IMR-90 (cell line): ENCODE measurements around the gene PLXNA3. TPM values are rescaled to one million over a fixed set of nuclear protein-coding genes. Genes with fewer than 3 reads are reported as not detected.

ENCODE experiments used
- ATAC-seq: fragments of 200-7000 bp; cut with Tn5 transposase; 2 replicates; pipeline ENCODE4 v1.9.1; 2020; ENCODE audit warnings: low read depth, mild to moderate bottlenecking, moderate library complexity
- BruUV-seq: library from RNA; stranded (reverse); fragments of 400-500 nt; replicated peaks from 2 replicates; lab custom pipeline; 2021; lab: Mats Ljungman, UMichigan
- CTCF ChIA-PET: fragments of 300-600 bp; formaldehyde crosslinking; extraction: SDS; loops from one replicate; lab custom pipeline; 2021; ENCODE audit warnings: antibody characterized with exemption; lab: Yijun Ruan, JAX
- POLR2A ChIA-PET: fragments of 300-600 bp; sonication (Branson Sonifier 250); formaldehyde crosslinking; loops from one replicate; lab custom pipeline; 2022; ENCODE audit warnings: antibody characterized with exemption; ENCODE audit not compliant: unreplicated experiment; lab: Charles Lee
- DNase-seq: peaks from one replicate; pipeline ENCODE4 v3.0.0; 2013
- H2AFZ ChIP-seq: replicated peaks from 2 replicates; pipeline ENCODE3; 2013; ENCODE audit warnings: low read length, mild to moderate bottlenecking; ENCODE audit not compliant: poor library complexity
- H2AK5ac ChIP-seq: 2 replicates; pipeline ENCODE4 v1.6.1; 2013; ENCODE audit warnings: low read depth, low read length, inconsistent platforms
- H2AK9ac ChIP-seq: replicated peaks from 2 replicates; pipeline ENCODE3; 2013; ENCODE audit warnings: mild to moderate bottlenecking, low read depth, low read length, moderate library complexity; ENCODE audit not compliant: poor library complexity
- H2BK120ac ChIP-seq: 2 replicates; pipeline ENCODE4 v1.6.1; 2013; ENCODE audit warnings: low read depth, low read length, inconsistent platforms
- H2BK15ac ChIP-seq: 3 replicates; pipeline ENCODE4 v1.6.1; 2013; ENCODE audit warnings: low read depth, low read length, inconsistent platforms
- H2BK20ac ChIP-seq: 2 replicates; pipeline ENCODE4 v1.6.1; 2013; ENCODE audit warnings: low read depth, mild to moderate bottlenecking, inconsistent platforms, low read length, moderate library complexity
- H2BK5ac ChIP-seq: 2 replicates; pipeline ENCODE4 v1.6.1; 2013; ENCODE audit warnings: mild to moderate bottlenecking, low read depth, low read length, inconsistent platforms; ENCODE audit not compliant: poor library complexity, severe bottlenecking
- H3K14ac ChIP-seq: replicated peaks from 2 replicates; pipeline ENCODE4 v1.6.1; 2013; ENCODE audit warnings: low read depth, low read length, inconsistent platforms
- H3K18ac ChIP-seq: 2 replicates; pipeline ENCODE4 v1.6.1; 2013; ENCODE audit warnings: low read depth, low read length, control low read depth
- H3K23ac ChIP-seq: 2 replicates; pipeline ENCODE4 v1.6.1; 2013; ENCODE audit warnings: low read depth, low read length, inconsistent platforms
- H3K27ac ChIP-seq: 2 replicates; pipeline ENCODE4 v1.5.1; 2013; ENCODE audit warnings: mild to moderate bottlenecking, control low read depth, low read length; ENCODE audit not compliant: insufficient read depth
- H3K27me3 ChIP-seq: 2 replicates; pipeline ENCODE4 v1.6.1; 2013; ENCODE audit warnings: low read length; ENCODE audit not compliant: control insufficient read depth, insufficient read depth
- H3K36me3 ChIP-seq: 2 replicates; pipeline ENCODE4 v1.6.1; 2013; ENCODE audit warnings: low read length, mixed read lengths; ENCODE audit not compliant: control insufficient read depth, insufficient read depth
- H3K4ac ChIP-seq: 2 replicates; pipeline ENCODE4 v1.6.1; 2013; ENCODE audit warnings: low read depth, low read length, inconsistent platforms
- H3K4me1 ChIP-seq: 2 replicates; pipeline ENCODE4 v1.6.1; 2013; ENCODE audit warnings: low read length, mixed read lengths; ENCODE audit not compliant: control insufficient read depth, insufficient read depth
- H3K4me2 ChIP-seq: 2 replicates; pipeline ENCODE4 v1.6.1; 2013; ENCODE audit warnings: low read depth, mild to moderate bottlenecking, control low read depth, low read length, moderate library complexity
- H3K4me3 ChIP-seq: 2 replicates; pipeline ENCODE4 v1.5.1; 2013; ENCODE audit warnings: low read depth, mild to moderate bottlenecking, control low read depth, low read length, moderate library complexity; ENCODE audit not compliant: insufficient read depth
- H3K56ac ChIP-seq: 2 replicates; pipeline ENCODE4 v1.6.1; 2013; ENCODE audit warnings: low read length, inconsistent platforms; ENCODE audit not compliant: insufficient read depth; ENCODE audit errors: extremely low read depth
- H3K79me1 ChIP-seq, 2 experiments: 2 replicates each; pipeline ENCODE4 v1.6.1; 2013; ENCODE audit warnings: low read length in 2 of 2, inconsistent platforms in 1 of 2, low read depth in 1 of 2
- H3K9ac ChIP-seq: 2 replicates; pipeline ENCODE4 v1.6.1; 2013; ENCODE audit warnings: low read depth, low read length, control low read depth
- H3K9me1 ChIP-seq: 2 replicates; pipeline ENCODE4 v1.6.1; 2013; ENCODE audit warnings: low read length, inconsistent platforms; ENCODE audit not compliant: insufficient read depth
- H3K9me3 ChIP-seq: 2 replicates; pipeline ENCODE4 v1.6.1; 2013; ENCODE audit warnings: low read length; ENCODE audit not compliant: control insufficient read depth, insufficient read depth
- H4K20me1 ChIP-seq: 2 replicates; pipeline ENCODE4 v1.6.1; 2013; ENCODE audit warnings: low read length, inconsistent platforms; ENCODE audit not compliant: insufficient read depth
- H4K5ac ChIP-seq: 2 replicates; pipeline ENCODE4 v1.6.1; 2013; ENCODE audit warnings: mild to moderate bottlenecking, low read depth, low read length, control low read depth
- H4K8ac ChIP-seq, 2 experiments: 2 replicates each; pipeline ENCODE4 v1.6.1; 2013; ENCODE audit warnings: low read depth in 2 of 2, low read length in 2 of 2, control low read depth in 1 of 2, inconsistent platforms in 1 of 2
- H4K91ac ChIP-seq: 2 replicates; pipeline ENCODE4 v1.6.1; 2013; ENCODE audit warnings: low read depth, low read length, inconsistent platforms; ENCODE audit not compliant: insufficient read depth
- BHLHE40 ChIP-seq: fragments of 150-350 bp; IDR thresholded peaks from 2 replicates; pipeline ENCODE4 v1.6.1; 2016; ENCODE audit warnings: mild to moderate bottlenecking, low read depth, low read length
- CEBPB ChIP-seq: IDR thresholded peaks from 2 replicates; pipeline ENCODE4 v1.6.1; 2012; ENCODE audit warnings: low read depth, low read length, improper control_type of control experiment
- CHD1 ChIP-seq: IDR thresholded peaks from 2 replicates; pipeline ENCODE4 v1.6.1; 2012; ENCODE audit warnings: low read depth, low read length, improper control_type of control experiment
- CTCF ChIP-seq: conservative IDR thresholded peaks from 2 replicates; pipeline ENCODE4 v1.5.1; 2012; ENCODE audit warnings: mild to moderate bottlenecking, low read depth, low read length, improper control_type of control experiment
- FOS ChIP-seq: fragments of 150-350 bp; IDR thresholded peaks from 2 replicates; pipeline ENCODE4 v1.6.1; 2016; ENCODE audit warnings: low read depth, low read length
- MAFK ChIP-seq: IDR thresholded peaks from 2 replicates; pipeline ENCODE4 v1.6.1; 2012; ENCODE audit warnings: low read depth, low read length, improper control_type of control experiment
- MAZ ChIP-seq: IDR thresholded peaks from 2 replicates; pipeline ENCODE4 v1.6.1; 2012; ENCODE audit warnings: low read depth, mild to moderate bottlenecking, low read length, improper control_type of control experiment, moderate library complexity, borderline replicate concordance
- MXI1 ChIP-seq: IDR thresholded peaks from 2 replicates; pipeline ENCODE4 v1.6.1; 2012; ENCODE audit warnings: low read depth, mild to moderate bottlenecking, low read length, moderate library complexity, borderline replicate concordance
- NFE2L2 ChIP-seq: fragments of 150-350 bp; IDR thresholded peaks from 2 replicates; pipeline ENCODE4 v1.6.1; 2016; ENCODE audit warnings: low read depth, mild to moderate bottlenecking, low read length
- POLR2A ChIP-seq: IDR thresholded peaks from 2 replicates; pipeline ENCODE4 v1.6.1; 2012; ENCODE audit warnings: mild to moderate bottlenecking, low read depth, low read length
- RAD21 ChIP-seq: IDR thresholded peaks from 2 replicates; pipeline ENCODE4 v1.6.1; 2012; ENCODE audit warnings: low read length, improper control_type of control experiment
- RCOR1 ChIP-seq: IDR thresholded peaks from 2 replicates; pipeline ENCODE4 v1.6.1; 2012; ENCODE audit warnings: mild to moderate bottlenecking, low read length, improper control_type of control experiment; ENCODE audit not compliant: insufficient replicate concordance
- RFX5 ChIP-seq: IDR thresholded peaks from 2 replicates; pipeline ENCODE4 v1.8.0; 2012; ENCODE audit warnings: low read depth, mild to moderate bottlenecking, low read length, moderate library complexity
- SMC3 ChIP-seq: fragments of 150-350 bp; IDR thresholded peaks from 2 replicates; pipeline ENCODE4 v1.6.1; 2016; ENCODE audit warnings: low read depth, mild to moderate bottlenecking, antibody characterized with exemption, low read length, moderate library complexity
- WGBS, 2 experiments: methylation state at CpG; one replicate each; pipeline versions ENCODE4 v1.1.5 to v1.1.7; 2013; ENCODE audit warnings: missing lambda C conversion rate in 2 of 2; ENCODE audit not compliant: insufficient read length in 1 of 2; ENCODE audit errors: extremely low coverage in 2 of 2; 5-methylcytosine and 5-hydroxymethylcytosine counted together
- dilution Hi-C: fragments of 300-500 bp; cut with HindIII; formaldehyde crosslinking; loops from one replicate; pipeline ENCODE4 v1.14.3; 2018; ENCODE audit warnings: low sequenced_read_pairs; ENCODE audit not compliant: unreplicated experiment
- in situ Hi-C: fragments of 300-500 bp; cut with MboI; formaldehyde crosslinking; loops from 3 replicates; pipeline ENCODE4 v1.14.3; 2019; ENCODE audit warnings: low sequenced_read_pairs, inconsistent platforms, mixed read lengths
- intact Hi-C: fragments of 100-400 bp; cut with micrococcal nuclease; formaldehyde crosslinking; loops from 2 replicates; pipeline ENCODE4 v1.10.0; 2022
- polyA plus RNA-seq, 3 experiments: library from polyadenylated mRNA; depleted of rRNA; stranded (reverse); fragments of >200 nt; gene quantifications; 2 replicates each; pipeline ENCODE4 v1.2.3, GENCODE V29; 2012; ENCODE audit warnings: low replicate concordance in 1 of 3
- total RNA-seq: library from RNA; depleted of rRNA; stranded (reverse); fragments of >200 nt; gene quantifications from 2 replicates; pipeline ENCODE4 v1.2.3, GENCODE V29; 2012
- TF ChIP-seq, protein P1 (sequence below): fragments of 150-350 bp; IDR thresholded peaks from 2 replicates; pipeline ENCODE4 v1.6.1; 2016; ENCODE audit warnings: low read depth, mild to moderate bottlenecking, low read length, moderate library complexity, borderline replicate concordance
- TF ChIP-seq, protein P2 (sequence below): fragments of 150-350 bp; IDR thresholded peaks from 2 replicates; pipeline ENCODE4 v1.6.1; 2017; ENCODE audit warnings: mild to moderate bottlenecking, antibody characterized with exemption, low read length, low read depth

Gene PLXNA3
- total and polyA plus RNA-seq, 2 of the 4 experiments (the other 2 are of a cell fraction), result 4.3 to 111 TPM

DNA sequence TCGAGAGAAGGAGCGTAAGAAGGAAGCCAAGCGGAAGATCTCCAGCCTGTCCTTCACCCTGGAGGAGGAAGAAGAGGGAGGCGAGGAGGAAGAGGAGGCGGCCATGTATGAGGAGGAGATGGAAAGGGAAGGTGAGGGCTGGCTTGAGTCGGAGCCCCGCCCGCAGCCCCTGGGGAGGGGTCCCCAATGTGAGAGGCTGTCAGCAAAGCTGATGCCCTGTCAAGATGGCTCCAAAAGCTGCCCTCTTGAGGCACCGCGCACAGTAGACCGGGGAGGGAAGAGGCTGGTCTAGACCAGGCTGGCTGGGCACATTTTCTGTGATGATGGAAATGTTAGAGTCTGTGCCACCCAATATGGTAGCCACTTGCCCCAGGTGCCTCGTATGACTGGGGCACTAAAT, 11.7 kb upstream of the PLXNA3 start:
- in situ Hi-C loops, result no loop called here
- Histone ChIP-seq H3K4me1 (peaks cover 8% of the 10 kb centered on the region; the same call in 1 of the 2 replicates), H4K91ac (no peak overlapping the region)

More for the DNA sequence above, 11.7 kb upstream of the PLXNA3 start:
- Histone ChIP-seq H3K4me2 (no peak overlapping the region), H2AFZ (no peak overlapping the region), H2BK5ac (no peak overlapping the region), H3K9me3 (no peaks in the 10 kb centered on the region; the same call in 1 of the 2 replicates), H3K4ac (no peak overlapping the region), H2BK20ac (no peak overlapping the region), H3K4me3 (no peak overlapping the region), H3K9me1 (no peaks in the 10 kb centered on the region), H3K56ac (no peak overlapping the region), H4K5ac (no peak overlapping the region), H2AK5ac (no peak overlapping the region), H2AK9ac (no peak overlapping the region), H3K14ac (no peak overlapping the region), H3K27me3 (no peaks in the 10 kb centered on the region), H4K8ac (no peak overlapping the region), H3K79me1 (peaks cover 0 to 32% of the 10 kb centered on the region in 2 experiments; a peak in 2 of 4 replicates), H3K23ac (no peak overlapping the region; the same call in 1 of the 2 replicates), H2BK15ac (no peak overlapping the region), H3K18ac (no peak overlapping the region), H3K36me3 (peaks cover 59% of the 10 kb centered on the region), H3K9ac (no peak overlapping the region), H3K27ac (no peak overlapping the region), H2BK120ac (no peak overlapping the region), H4K20me1 (no peaks in the 10 kb centered on the region; the same call in 1 of the 2 replicates)
- POLR2A ChIA-PET, result interaction anchor here (1.0 kb wide), 1 partner anchor 8 kb away, joined by 3 read pairs; no protein-coding TSS in a partner anchor
- TF ChIP-seq CTCF (no peak), FOS (no peak), BHLHE40 (no peak), RAD21 (no peak), POLR2A (no peak), CEBPB (no peak), NFE2L2 (no peak), MAFK (no peak), RCOR1 (no peak), SMC3 (no peak), CHD1 (no peak), MXI1 (no peak), MAZ (no peak), RFX5 (no peak)
- TF ChIP-seq, protein P1, sequence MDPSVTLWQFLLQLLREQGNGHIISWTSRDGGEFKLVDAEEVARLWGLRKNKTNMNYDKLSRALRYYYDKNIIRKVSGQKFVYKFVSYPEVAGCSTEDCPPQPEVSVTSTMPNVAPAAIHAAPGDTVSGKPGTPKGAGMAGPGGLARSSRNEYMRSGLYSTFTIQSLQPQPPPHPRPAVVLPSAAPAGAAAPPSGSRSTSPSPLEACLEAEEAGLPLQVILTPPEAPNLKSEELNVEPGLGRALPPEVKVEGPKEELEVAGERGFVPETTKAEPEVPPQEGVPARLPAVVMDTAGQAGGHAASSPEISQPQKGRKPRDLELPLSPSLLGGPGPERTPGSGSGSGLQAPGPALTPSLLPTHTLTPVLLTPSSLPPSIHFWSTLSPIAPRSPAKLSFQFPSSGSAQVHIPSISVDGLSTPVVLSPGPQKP, result no peak
- TF ChIP-seq, protein P2, sequence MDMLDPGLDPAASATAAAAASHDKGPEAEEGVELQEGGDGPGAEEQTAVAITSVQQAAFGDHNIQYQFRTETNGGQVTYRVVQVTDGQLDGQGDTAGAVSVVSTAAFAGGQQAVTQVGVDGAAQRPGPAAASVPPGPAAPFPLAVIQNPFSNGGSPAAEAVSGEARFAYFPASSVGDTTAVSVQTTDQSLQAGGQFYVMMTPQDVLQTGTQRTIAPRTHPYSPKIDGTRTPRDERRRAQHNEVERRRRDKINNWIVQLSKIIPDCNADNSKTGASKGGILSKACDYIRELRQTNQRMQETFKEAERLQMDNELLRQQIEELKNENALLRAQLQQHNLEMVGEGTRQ, result no peak
- DNase-seq (no peak), ATAC-seq (no peak)
- no TSS peak for BruUV-seq
- dilution Hi-C loops (no loop called here), intact Hi-C loops (no loop called here)
- CTCF ChIA-PET, result no interaction called here
- 72% methylated on average over 2 of the region's 12 CpGs; no CpG with 5 or more reads in 1 of the 2 experiments for WGBS, 2 experiments
